Renal cortical epithelial cell (primary cell): ENCODE measurements around the gene MKNK1. TPM values are rescaled to one million over a fixed set of nuclear protein-coding genes. Genes with fewer than 3 reads are reported as not detected.

ENCODE experiments used
- DNase-seq: peaks from one replicate; pipeline ENCODE4 v3.0.0-alpha.2; 2011; ENCODE audit warnings: low read depth
- total RNA-seq: library from RNA; depleted of rRNA; stranded (reverse); fragments of >200 nt; gene quantifications from 2 replicates; pipeline ENCODE4 v1.2.3, GENCODE V29; 2014

The MKNK1 gene
- total RNA-seq, 1 donor from 2014 or later: 20.0 TPM

GRCh38 chr1:46558141-46558963, 45.7 kb downstream of the MKNK1 start:
- DNase-seq: no peak

- no peak for DNase-seq
These were observed 46.7 kb downstream of the MKNK1 start for GRCh38 chr1:46557403-46557802.

GRCh38 chr1:46556822-46557221, 47.2 kb downstream of the MKNK1 start:
- DNase-seq: peak; percentile 66

GRCh38 chr1:46555826-46556619, 48.0 kb downstream of the MKNK1 start:
- DNase-seq: no peak

- no peak for DNase-seq
These were observed 49.3 kb downstream of the MKNK1 start for GRCh38 chr1:46554597-46555381.

- DNase-seq: no peak
These were observed 49.9 kb downstream of the MKNK1 start for GRCh38 chr1:46554236-46554596.

GRCh38 chr1:46553506-46553905, 50.6 kb downstream of the MKNK1 start:
- DNase-seq: no peak

- no peak for DNase-seq
These were observed 51.5 kb downstream of the MKNK1 start for GRCh38 chr1:46552357-46553237.

GRCh38 chr1:46551597-46552095, 52.4 kb downstream of the MKNK1 start, which contains the start of gene KNCN:
TSS of gene KNCN (minus strand) at chr1:46551647. CDS start at chr1:46551215, 432 bp downstream.
- DNase-seq: no peak

GRCh38 chr1:46550751-46551231, 53.3 kb downstream of the MKNK1 start:
- no peak for DNase-seq

GRCh38 chr1:46549697-46550681, 54.1 kb downstream of the MKNK1 start:
- DNase-seq: peak; percentile 48

GRCh38 chr1:46547481-46548383, 56.3 kb downstream of the MKNK1 start:
- peak; percentile 57 for DNase-seq

- DNase-seq: no peak
These were observed 57.9 kb downstream of the MKNK1 start for GRCh38 chr1:46546210-46546609.

- no peak for DNase-seq
These were observed 58.3 kb downstream of the MKNK1 start for GRCh38 chr1:46545784-46546183.

GRCh38 chr1:46544561-46545240, 59.4 kb downstream of the MKNK1 start:
- DNase-seq: no peak

GRCh38 chr1:46543761-46544560, 60.1 kb downstream of the MKNK1 start:
- no peak for DNase-seq

GRCh38 chr1:46543382-46543760, 60.7 kb downstream of the MKNK1 start:
- no peak for DNase-seq
